B cell (primary cell): ENCODE measurements around the gene H19. TPM values are rescaled to one million over a fixed set of nuclear protein-coding genes. Genes with fewer than 3 reads are reported as not detected.

Source experiments
- ATAC-seq: fragments of 200-7000 bp; cut with Tn5 transposase; one replicate; pipeline ENCODE4 v1.10.0; 2021; ENCODE audit warnings: low read depth, mild to moderate bottlenecking, moderate number of reproducible peaks, moderate library complexity
- CTCF ChIA-PET: fragments of 350-600 bp; sonication (Branson Sonifier 250); formaldehyde crosslinking; loops from one replicate; lab custom pipeline; 2021; ENCODE audit warnings: antibody characterized with exemption, inconsistent platforms; lab: Charles Lee
- POLR2A ChIA-PET: fragments of 350-600 bp; sonication (Branson Sonifier 250); formaldehyde crosslinking; loops from one replicate; lab custom pipeline; 2021; ENCODE audit warnings: antibody characterized with exemption; lab: Charles Lee
- DNase-seq: peaks from one replicate; pipeline ENCODE4 v3.0.0; 2013
- H2AFZ ChIP-seq: 2 replicates; pipeline ENCODE4 v1.6.1; 2012; ENCODE audit warnings: mild to moderate bottlenecking, low read depth, low read length; ENCODE audit not compliant: insufficient read depth, poor library complexity, severe bottlenecking
- H3K27ac ChIP-seq, 2 donors: 1 replicate in 1 of 2; 2 replicates in 1 of 2; pipeline ENCODE4 v1.5.1; 2012 to 2013; ENCODE audit warnings: low read length in 2 of 2, mild to moderate bottlenecking in 2 of 2, moderate library complexity in 1 of 2
- H3K27me3 ChIP-seq, 4 experiments: fragments of 200-600 bp in 1 of 4; sonication (generic) in 1 of 4; replicated peaks in 1 of 4; 1 replicate in 2 of 4; 2 replicates in 2 of 4; pipeline versions ENCODE4 v1.6.1 to v1.7.0; 2013 to 2016; ENCODE audit warnings: low read length in 3 of 4, mild to moderate bottlenecking in 2 of 4, mixed read lengths in 1 of 4, moderate library complexity in 1 of 4; ENCODE audit not compliant: insufficient read depth in 4 of 4, control insufficient read depth in 3 of 4; ENCODE audit errors: control extremely low read depth in 1 of 4
- H3K36me3 ChIP-seq, 2 experiments: replicated peaks in 1 of 2; 1 replicate in 1 of 2; 2 replicates in 1 of 2; pipeline versions ENCODE4 v1.6.1 to v1.7.1; 2013; ENCODE audit warnings: low read length in 1 of 2; ENCODE audit not compliant: insufficient read depth in 2 of 2, control insufficient read depth in 1 of 2; ENCODE audit errors: control extremely low read depth in 1 of 2, extremely low read depth in 1 of 2
- H3K4me1 ChIP-seq, 2 donors: fragments of 200-600 bp in 1 of 2; sonication (generic) in 1 of 2; 1 replicate in 1 of 2; 2 replicates in 1 of 2; pipeline versions ENCODE4 v1.5.1 to v1.6.1; 2013 to 2017; ENCODE audit warnings: low read length in 2 of 2; ENCODE audit not compliant: control insufficient read depth in 2 of 2, insufficient read depth in 2 of 2
- H3K4me2 ChIP-seq: replicated peaks from 2 replicates; pipeline ENCODE3; 2012; ENCODE audit warnings: mild to moderate bottlenecking, low read depth, low read length; ENCODE audit not compliant: poor library complexity, severe bottlenecking
- H3K4me3 ChIP-seq, 5 experiments: fragments of 200-600 bp in 1 of 5; sonication (generic) in 1 of 5; 1 replicate in 3 of 5; 2 replicates in 2 of 5; pipeline versions ENCODE4 v1.5.1 to v1.7.0; 2011 to 2016; ENCODE audit warnings: low read length in 4 of 5, mild to moderate bottlenecking in 4 of 5, low read depth in 2 of 5, control low read depth in 1 of 5, moderate library complexity in 1 of 5; ENCODE audit not compliant: insufficient read depth in 1 of 5; ENCODE audit errors: control extremely low read depth in 1 of 5, extremely low read depth in 1 of 5
- H3K79me2 ChIP-seq: fragments of 200-600 bp; sonication (generic); one replicate; pipeline ENCODE4 v1.6.0; 2016; ENCODE audit warnings: low read length; ENCODE audit not compliant: control insufficient read depth, insufficient read depth
- H3K9ac ChIP-seq: fragments of 200-600 bp; sonication (generic); 2 replicates; pipeline ENCODE4 v1.6.1; 2017; ENCODE audit warnings: mild to moderate bottlenecking, low read length, moderate library complexity
- H3K9me3 ChIP-seq, 3 donors: one replicate each; pipeline versions ENCODE4 v1.6.1 to v1.7.1; 2013; ENCODE audit warnings: low read length in 2 of 3; ENCODE audit not compliant: control insufficient read depth in 2 of 3, insufficient read depth in 1 of 3; ENCODE audit errors: control extremely low read depth in 1 of 3
- H4K20me1 ChIP-seq: 2 replicates; pipeline ENCODE4 v1.6.0; 2012; ENCODE audit warnings: mild to moderate bottlenecking, low read length; ENCODE audit not compliant: insufficient read depth, control insufficient read depth, poor library complexity, severe bottlenecking
- H3K27ac Mint-ChIP-seq: one replicate; pipeline ENCODE4 v1.8.0; 2021; ENCODE audit warnings: mixed read lengths
- H3K27me3 Mint-ChIP-seq: one replicate; pipeline ENCODE4 v1.8.0; 2021; ENCODE audit warnings: mixed read lengths
- H3K4me1 Mint-ChIP-seq: one replicate; pipeline ENCODE4 v1.8.0; 2021; ENCODE audit warnings: mixed read lengths
- H3K4me3 Mint-ChIP-seq: one replicate; pipeline ENCODE4 v1.8.0; 2021; ENCODE audit warnings: mixed read lengths
- H3K9me3 Mint-ChIP-seq: one replicate; pipeline ENCODE4 v1.8.0; 2022; ENCODE audit warnings: mixed read lengths; ENCODE audit not compliant: insufficient read depth
- EZH2 ChIP-seq: IDR thresholded peaks from 2 replicates; pipeline ENCODE4 v1.6.1; 2012; ENCODE audit warnings: borderline replicate concordance, low read depth, mild to moderate bottlenecking, moderate library complexity, low read length; ENCODE audit not compliant: insufficient read depth, poor library complexity, severe bottlenecking
- WGBS: methylation state at CpG from one replicate; pipeline ENCODE4 v1.1.5; 2013; ENCODE audit warnings: missing lambda C conversion rate; ENCODE audit not compliant: insufficient coverage; 5-methylcytosine and 5-hydroxymethylcytosine counted together
- intact Hi-C: fragments of 100-400 bp; cut with micrococcal nuclease; formaldehyde crosslinking; loops from one replicate; pipeline ENCODE4 v1.10.0; 2022
- polyA plus RNA-seq: library from polyadenylated mRNA; depleted of rRNA; stranded (reverse); fragments of >200 nt; gene quantifications from 2 replicates; pipeline ENCODE4 v1.2.3, GENCODE V29; 2012
- total RNA-seq, 2 donors: library from RNA; stranded (reverse); fragments of 120-200 nt in 1 of 2; gene quantifications; 1 replicate in 1 of 2; 2 replicates in 1 of 2; pipeline versions ENCODE4 v1.2.3 to v1.2.4, GENCODE V29; 2013 to 2022
- TF ChIP-seq, protein P1 (sequence below): fragments of 200-600 bp; IDR thresholded peaks from one replicate; pipeline ENCODE4 v1.8.0; 2022; ENCODE audit warnings: antibody characterized with exemption, mild to moderate bottlenecking

The H19 gene
- total and polyA plus RNA-seq, 2 donors (not counting 1 experiment from before 2014, with no cell fraction given) = not detected

DNA sequence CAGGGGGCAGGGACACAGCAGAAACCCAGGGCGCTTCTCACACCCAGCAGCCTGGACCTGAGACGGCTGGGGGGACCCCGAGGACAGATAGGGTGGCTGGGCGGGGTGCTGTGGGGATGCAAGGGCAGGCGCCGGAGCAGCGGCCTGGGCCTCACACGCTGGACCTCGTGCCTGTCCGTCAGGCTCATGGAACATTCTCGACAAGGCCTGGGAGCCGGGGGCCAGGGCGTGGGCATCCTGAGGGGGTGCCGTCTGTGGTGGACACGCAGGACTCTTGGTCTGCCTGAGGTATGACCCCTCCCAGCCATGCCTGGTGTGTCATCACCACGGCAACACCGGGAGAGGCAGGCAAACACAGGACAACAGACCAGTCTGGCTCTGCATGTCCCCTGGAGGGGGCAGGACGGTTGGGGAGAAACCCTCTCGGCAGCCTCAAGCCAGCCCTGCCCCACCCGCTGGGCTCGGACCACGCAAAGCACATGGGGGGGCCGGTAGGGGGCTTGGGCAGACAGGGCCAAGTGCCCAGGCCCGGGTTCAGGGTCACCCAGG lies 29.1 kb downstream of the H19 start:
- no peak overlapping the region for H2AFZ ChIP-seq
- H3K9me3 Mint-ChIP-seq = no peaks in the 10 kb centered on the region
- no peak overlapping the region for H3K9ac ChIP-seq
- H3K4me3 Mint-ChIP-seq = no peak overlapping the region
- no peak overlapping the region for H3K27ac Mint-ChIP-seq
- H3K27me3 Mint-ChIP-seq = no peaks in the 10 kb centered on the region
- H3K4me2 ChIP-seq = no peak overlapping the region
- H3K79me2 ChIP-seq = no peaks in the 10 kb centered on the region
- H3K4me1 ChIP-seq = no peaks in the 10 kb centered on the region
- no peak for DNase-seq
- ChIA-PET POLR2A (no interaction called here), CTCF (no interaction called here)
- no CpG with 5 or more reads among the region's 24 CpGs for WGBS
- H3K27me3 ChIP-seq = no peaks in the 10 kb centered on the region
- no peaks in the 10 kb centered on the region for H3K36me3 ChIP-seq
- intact Hi-C loops = no loop called here
- no peak for ATAC-seq
- no peaks in the 10 kb centered on the region for H3K9me3 ChIP-seq
- no peaks in the 10 kb centered on the region for H3K4me1 Mint-ChIP-seq
- H4K20me1 ChIP-seq = no peaks in the 10 kb centered on the region
- TF ChIP-seq, protein P1, sequence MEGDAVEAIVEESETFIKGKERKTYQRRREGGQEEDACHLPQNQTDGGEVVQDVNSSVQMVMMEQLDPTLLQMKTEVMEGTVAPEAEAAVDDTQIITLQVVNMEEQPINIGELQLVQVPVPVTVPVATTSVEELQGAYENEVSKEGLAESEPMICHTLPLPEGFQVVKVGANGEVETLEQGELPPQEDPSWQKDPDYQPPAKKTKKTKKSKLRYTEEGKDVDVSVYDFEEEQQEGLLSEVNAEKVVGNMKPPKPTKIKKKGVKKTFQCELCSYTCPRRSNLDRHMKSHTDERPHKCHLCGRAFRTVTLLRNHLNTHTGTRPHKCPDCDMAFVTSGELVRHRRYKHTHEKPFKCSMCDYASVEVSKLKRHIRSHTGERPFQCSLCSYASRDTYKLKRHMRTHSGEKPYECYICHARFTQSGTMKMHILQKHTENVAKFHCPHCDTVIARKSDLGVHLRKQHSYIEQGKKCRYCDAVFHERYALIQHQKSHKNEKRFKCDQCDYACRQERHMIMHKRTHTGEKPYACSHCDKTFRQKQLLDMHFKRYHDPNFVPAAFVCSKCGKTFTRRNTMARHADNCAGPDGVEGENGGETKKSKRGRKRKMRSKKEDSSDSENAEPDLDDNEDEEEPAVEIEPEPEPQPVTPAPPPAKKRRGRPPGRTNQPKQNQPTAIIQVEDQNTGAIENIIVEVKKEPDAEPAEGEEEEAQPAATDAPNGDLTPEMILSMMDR = no peak
- no peak for TF ChIP-seq EZH2
- no peak overlapping the region for H3K27ac ChIP-seq
- H3K4me3 ChIP-seq = no peak overlapping the region

DNA sequence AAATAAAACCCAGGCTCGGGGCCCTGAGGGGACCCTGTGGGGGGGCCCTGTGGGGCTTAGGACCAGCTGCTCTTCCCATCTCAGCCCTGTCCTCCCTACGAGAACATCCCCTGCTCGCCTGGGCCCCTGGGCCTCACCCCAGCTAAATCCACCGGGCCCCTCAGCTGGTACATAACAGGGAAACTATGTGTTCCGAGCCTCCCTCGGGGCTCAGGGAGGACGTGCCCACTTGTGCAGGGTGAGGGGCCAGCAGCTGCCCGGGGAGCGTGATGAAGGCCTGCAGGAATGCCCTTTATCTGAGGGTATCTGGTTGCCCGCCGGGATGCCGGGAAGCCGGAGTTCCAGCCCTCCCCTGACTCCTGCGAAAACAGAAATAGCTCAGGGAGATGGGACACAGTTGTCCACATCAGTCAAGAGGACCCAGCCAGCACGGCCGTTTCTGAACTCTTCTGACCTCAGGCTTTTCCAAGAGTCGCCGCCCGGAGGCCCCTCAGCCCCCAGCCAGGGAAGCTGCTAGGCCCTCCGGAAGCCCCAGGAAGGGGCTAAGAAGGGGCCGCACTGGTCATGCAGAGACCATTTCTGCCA lies 29.9 kb downstream of the H19 start:
- Histone ChIP-seq H3K4me1 (no peaks in the 10 kb centered on the region), H3K36me3 (no peaks in the 10 kb centered on the region), H3K27me3 (no peaks in the 10 kb centered on the region), H3K9me3 (no peaks in the 10 kb centered on the region), H2AFZ (no peak overlapping the region), H3K4me2 (no peak overlapping the region), H3K9ac (no peak overlapping the region), H4K20me1 (no peaks in the 10 kb centered on the region), H3K79me2 (no peaks in the 10 kb centered on the region), H3K27ac (no peak overlapping the region), H3K4me3 (no peak overlapping the region)
- no CpG with 5 or more reads among the region's 21 CpGs for WGBS
- DNase-seq (no peak), ATAC-seq (no peak)
- Mint-ChIP-seq H3K27ac (no peak overlapping the region), H3K4me3 (no peak overlapping the region), H3K4me1 (no peaks in the 10 kb centered on the region), H3K27me3 (no peaks in the 10 kb centered on the region), H3K9me3 (no peaks in the 10 kb centered on the region)
- ChIA-PET CTCF (interaction anchor here (0.9 kb wide), 1 partner anchor 14 kb away, joined by 3 read pairs; no protein-coding TSS in a partner anchor), POLR2A (no interaction called here)
- intact Hi-C loops = no loop called here
- TF ChIP-seq EZH2 = no peak
- TF ChIP-seq, protein P1 = no peak
